HG03097 (cell line): ENCODE data around the gene OR2AG2.
A peak's percentile ranks its signal among the peaks of the same experiment; 100 is the strongest.
"Not testable (repeated sequence)": the region's sequence is repeated elsewhere in the genome, so short reads cannot be mapped to it uniquely, and the experiment has no call there.

Source experiments
- ATAC-seq: cut with Tn5 transposase; IDR thresholded peaks from one replicate; pipeline ENCODE4 v1.9.1; 2021; ENCODE audit not compliant: unreplicated experiment, low FRiP score

The OR2AG2 gene

GRCh38 chr11:6771926-6772893 is at the start of gene OR2AG2:
Gene OR2AG2, minus strand, starts transcription at chr11:6771976. Its CDS starts 3,019 bp downstream, at chr11:6768957.
- ATAC-seq: peak; percentile 80

- ATAC-seq: no peak
Observed at GRCh38 chr11:6818967-6819366, 47.2 kb upstream of the OR2AG2 start.

GRCh38 chr11:6817694-6818093 is 45.9 kb upstream of the OR2AG2 start:
- no peak for ATAC-seq

GRCh38 chr11:6813656-6814055 is 41.9 kb upstream of the OR2AG2 start:
- no peak for ATAC-seq

GRCh38 chr11:6812390-6813005 is 40.7 kb upstream of the OR2AG2 start:
- no peak for ATAC-seq

GRCh38 chr11:6801075-6801474 is 29.3 kb upstream of the OR2AG2 start:
- ATAC-seq: not testable (repeated sequence)

GRCh38 chr11:6799402-6799801 is 27.6 kb upstream of the OR2AG2 start, which contains the start of gene OR6A2:
Gene OR6A2, minus strand, starts transcription at chr11:6799689. Its CDS starts 3,981 bp downstream, at chr11:6795708.
- no peak for ATAC-seq

- ATAC-seq: no peak
Observed at GRCh38 chr11:6794639-6795038, 22.9 kb upstream of the OR2AG2 start.

- ATAC-seq: no peak
Observed at GRCh38 chr11:6790546-6790945, 18.8 kb upstream of the OR2AG2 start.

- no peak for ATAC-seq
Observed at GRCh38 chr11:6782720-6783119, 10.9 kb upstream of the OR2AG2 start, which contains the start of gene OR2AG1. Gene OR2AG1, plus strand, starts transcription at chr11:6783020. Its CDS starts 2,018 bp downstream, at chr11:6785038.

GRCh38 chr11:6780829-6781228 is 9.1 kb upstream of the OR2AG2 start:
- no peak for ATAC-seq

GRCh38 chr11:6778518-6778917 is 6.7 kb upstream of the OR2AG2 start:
- no peak for ATAC-seq

GRCh38 chr11:6757373-6757967 is 14.3 kb downstream of the OR2AG2 start:
- ATAC-seq: peak; percentile 63

- ATAC-seq: no peak
Observed at GRCh38 chr11:6755953-6756347, 15.8 kb downstream of the OR2AG2 start.

- no peak for ATAC-seq
Observed at GRCh38 chr11:6755303-6755952, 16.3 kb downstream of the OR2AG2 start.

- no peak for ATAC-seq
Observed at GRCh38 chr11:6747097-6747668, 24.6 kb downstream of the OR2AG2 start.

- no peak for ATAC-seq
Observed at GRCh38 chr11:6746626-6747025, 25.1 kb downstream of the OR2AG2 start.

- peak; percentile 84 for ATAC-seq
Observed at GRCh38 chr11:6746086-6746618, 25.6 kb downstream of the OR2AG2 start.

- peak; percentile 56 for ATAC-seq
Observed at GRCh38 chr11:6745465-6746015, 26.2 kb downstream of the OR2AG2 start.

- no peak for ATAC-seq
Observed at GRCh38 chr11:6745018-6745417, 26.8 kb downstream of the OR2AG2 start.
